Type B pancreatic cell (in vitro differentiated cells): ENCODE data around the gene TMEM87B. TPM values are rescaled to one million over a fixed set of nuclear protein-coding genes. Genes with fewer than 3 reads are reported as not detected.

Experiments used
- DNase-seq: peaks from one replicate; pipeline ENCODE4 v3.0.0; 2021; ENCODE audit warnings: mixed read lengths; ENCODE audit not compliant: unreplicated experiment; ENCODE audit errors: extremely low spot score
- H3K27ac Mint-ChIP-seq: 2 replicates; pipeline ENCODE4 v1.8.0; 2021; ENCODE audit warnings: mild to moderate bottlenecking, mixed read lengths
- H3K27me3 Mint-ChIP-seq: 2 replicates; pipeline ENCODE4 v1.8.0; 2021; ENCODE audit warnings: mixed read lengths
- H3K36me3 Mint-ChIP-seq: 2 replicates; pipeline ENCODE4 v1.8.0; 2021; ENCODE audit warnings: mixed read lengths
- H3K4me1 Mint-ChIP-seq: one replicate; pipeline ENCODE4 v1.8.0; 2021; ENCODE audit warnings: mixed read lengths; ENCODE audit not compliant: unreplicated experiment
- H3K4me3 Mint-ChIP-seq: 2 replicates; pipeline ENCODE4 v1.8.0; 2021; ENCODE audit warnings: mild to moderate bottlenecking, mixed read lengths
- H3K9me3 Mint-ChIP-seq: 2 replicates; pipeline ENCODE4 v1.8.0; 2021; ENCODE audit warnings: mixed read lengths
- CTCF ChIP-seq: fragments of 200-600 bp; sonication (generic); conservative IDR thresholded peaks from 2 replicates; pipeline ENCODE4 v1.5.0; 2021; ENCODE audit warnings: antibody characterized with exemption, mild to moderate bottlenecking
- total RNA-seq: library from RNA; stranded (reverse); gene quantifications from 2 replicates; pipeline ENCODE4 v1.2.1, GENCODE V29; 2021; ENCODE audit warnings: low replicate concordance

TMEM87B gene
- total RNA-seq, 1 donor from 2014 or later, result 15.5 TPM

GRCh38 chr2:112021781-112022231 is 33.3 kb upstream of the TMEM87B start:
- H3K27me3 Mint-ChIP-seq, result no peaks in the 10 kb centered on the region

GRCh38 chr2:112023707-112024106 is 31.4 kb upstream of the TMEM87B start:
- H3K36me3 Mint-ChIP-seq, result peaks cover 46% of the 10 kb centered on the region
- no peak overlapping the region for H3K27ac Mint-ChIP-seq
- DNase-seq, result no peak
- no peak for TF ChIP-seq CTCF
- H3K9me3 Mint-ChIP-seq, result no peaks in the 10 kb centered on the region
- H3K4me3 Mint-ChIP-seq, result no peak overlapping the region
- peaks cover 16% of the 10 kb centered on the region for H3K4me1 Mint-ChIP-seq
- H3K27me3 Mint-ChIP-seq, result no peaks in the 10 kb centered on the region

More at GRCh38 chr2:112021781-112022231, 33.3 kb upstream of the TMEM87B start:
- Mint-ChIP-seq H3K9me3 (no peaks in the 10 kb centered on the region), H3K27ac (no peak overlapping the region), H3K36me3 (peaks cover 47% of the 10 kb centered on the region), H3K4me1 (peaks cover 16% of the 10 kb centered on the region), H3K4me3 (no peak overlapping the region)
- TF ChIP-seq CTCF, result no peak
- DNase-seq, result no peak

GRCh38 chr2:112024231-112024630 is 30.8 kb upstream of the TMEM87B start:
- H3K9me3 Mint-ChIP-seq, result peaks cover 1% of the 10 kb centered on the region
- H3K4me3 Mint-ChIP-seq, result no peak overlapping the region
- H3K4me1 Mint-ChIP-seq, result peaks cover 16% of the 10 kb centered on the region
- no peak for DNase-seq
- peaks cover 47% of the 10 kb centered on the region for H3K36me3 Mint-ChIP-seq
- no peaks in the 10 kb centered on the region for H3K27me3 Mint-ChIP-seq
- no peak for TF ChIP-seq CTCF
- H3K27ac Mint-ChIP-seq, result no peak overlapping the region

- TF ChIP-seq CTCF, result no peak
- Mint-ChIP-seq H3K27me3 (no peaks in the 10 kb centered on the region), H3K4me3 (no peak overlapping the region), H3K4me1 (peaks cover 12% of the 10 kb centered on the region), H3K27ac (no peak overlapping the region), H3K36me3 (peaks cover 50% of the 10 kb centered on the region), H3K9me3 (peaks cover 9% of the 10 kb centered on the region)
- no peak for DNase-seq
These were observed 30.1 kb upstream of the TMEM87B start for GRCh38 chr2:112024896-112025491.

GRCh38 chr2:112026509-112026908 is 28.6 kb upstream of the TMEM87B start:
- no peak overlapping the region for H3K27ac Mint-ChIP-seq
- H3K9me3 Mint-ChIP-seq, result peaks cover 9% of the 10 kb centered on the region

More at GRCh38 chr2:112026509-112026908, 28.6 kb upstream of the TMEM87B start:
- peaks cover 44% of the 10 kb centered on the region for H3K36me3 Mint-ChIP-seq
- no peak for DNase-seq
- H3K4me3 Mint-ChIP-seq, result no peak overlapping the region
- H3K27me3 Mint-ChIP-seq, result no peaks in the 10 kb centered on the region
- no peak for TF ChIP-seq CTCF
- H3K4me1 Mint-ChIP-seq, result peaks cover 11% of the 10 kb centered on the region
